OCI-M1 (cell line): ENCODE measurements around the gene EXOC6B.

Experiments
- DNase-seq: peaks from one replicate; lab custom pipeline; 2025; lab: John Stamatoyannopoulos, UW

Gene EXOC6B

GRCh38 chr2:72788756-72789155 is 37.1 kb downstream of the EXOC6B start:
- no peak for DNase-seq

GRCh38 chr2:72785517-72785916 is 40.3 kb downstream of the EXOC6B start:
- DNase-seq: no peak

GRCh38 chr2:72782520-72782919 is 43.3 kb downstream of the EXOC6B start:
- no peak for DNase-seq

- no peak for DNase-seq
Observed at GRCh38 chr2:72781480-72781879, 44.4 kb downstream of the EXOC6B start.

GRCh38 chr2:72780477-72780876 is 45.4 kb downstream of the EXOC6B start:
- DNase-seq: peak; percentile 46

- no peak for DNase-seq
Observed at GRCh38 chr2:72779495-72779894, 46.3 kb downstream of the EXOC6B start.

- no peak for DNase-seq
Observed at GRCh38 chr2:72778410-72778809, 47.4 kb downstream of the EXOC6B start.

GRCh38 chr2:72770879-72771461 is 54.9 kb downstream of the EXOC6B start:
- peak; percentile 77 for DNase-seq

GRCh38 chr2:72765997-72766609 is 59.7 kb downstream of the EXOC6B start:
- no peak for DNase-seq

GRCh38 chr2:72762276-72762675 is 63.6 kb downstream of the EXOC6B start:
- DNase-seq: no peak

- DNase-seq: no peak
Observed at GRCh38 chr2:72759755-72760154, 66.1 kb downstream of the EXOC6B start.

GRCh38 chr2:72757177-72757775 is 68.6 kb downstream of the EXOC6B start:
- DNase-seq: peak; percentile 36

- no peak for DNase-seq
Observed at GRCh38 chr2:72755647-72756423, 70.0 kb downstream of the EXOC6B start.

- DNase-seq: no peak
Observed at GRCh38 chr2:72754628-72755320, 71.1 kb downstream of the EXOC6B start.

- no peak for DNase-seq
Observed at GRCh38 chr2:72750977-72751639, 74.7 kb downstream of the EXOC6B start.

GRCh38 chr2:72750466-72750865 is 75.4 kb downstream of the EXOC6B start:
- no peak for DNase-seq

- DNase-seq: no peak
Observed at GRCh38 chr2:72747344-72747743, 78.5 kb downstream of the EXOC6B start.

- DNase-seq: peak; percentile 69
Observed at GRCh38 chr2:72745679-72746368, 80.0 kb downstream of the EXOC6B start.

GRCh38 chr2:72744049-72744448 is 81.8 kb downstream of the EXOC6B start:
- DNase-seq: no peak

- no peak for DNase-seq
Observed at GRCh38 chr2:72743481-72743880, 82.4 kb downstream of the EXOC6B start.

- DNase-seq: no peak
Observed at GRCh38 chr2:72738096-72738495, 87.7 kb downstream of the EXOC6B start.
